Stomach (tissue), 9 donors: ENCODE data around the gene DDHD1. TPM values are rescaled to one million over a fixed set of nuclear protein-coding genes. Genes with fewer than 3 reads are reported as not detected.

Source experiments
- DNase-seq, 2 donors: peaks; one replicate each; pipeline versions ENCODE4 v3.0.0 to v3.0.0-alpha.2; 2013 to 2019
- H3K27ac ChIP-seq, 5 donors: fragments of 200-600 bp in 4 of 5; sonication (generic) in 4 of 5; one replicate each; pipeline ENCODE4 v1.5.1; 2013 to 2019; ENCODE audit warnings: mild to moderate bottlenecking in 1 of 5, moderate library complexity in 1 of 5
- H3K27me3 ChIP-seq, 3 donors: fragments of 200-600 bp; sonication (generic); one replicate each; pipeline ENCODE4 v1.5.1; 2017 to 2019; ENCODE audit warnings: mixed run types in 1 of 3
- H3K36me3 ChIP-seq, 4 donors: fragments of 200-600 bp; sonication (generic); 1 replicate in 3 of 4; 2 replicates in 1 of 4; pipeline ENCODE4 v1.5.1; 2016 to 2019
- H3K4me1 ChIP-seq, 4 donors: fragments of 200-600 bp; sonication (generic); one replicate each; pipeline ENCODE4 v1.5.1; 2016 to 2019
- H3K4me3 ChIP-seq, 4 donors: fragments of 200-600 bp; sonication (generic) in 3 of 4; one replicate each; pipeline ENCODE4 v1.5.1; 2016 to 2019; ENCODE audit warnings: mild to moderate bottlenecking in 1 of 4
- H3K9me3 ChIP-seq, 4 donors: fragments of 200-600 bp; sonication (generic); one replicate each; pipeline ENCODE4 v1.5.1; 2016 to 2019
- CTCF ChIP-seq, 7 experiments: fragments of 450-650 bp in 4 of 7; fragments of 200-600 bp in 3 of 7; sonication (generic) in 3 of 7; IDR thresholded peaks; one replicate each; pipeline ENCODE4 v1.5.1; 2016 to 2019; ENCODE audit warnings: antibody characterized with exemption in 7 of 7, control low read depth in 2 of 7, mild to moderate bottlenecking in 1 of 7
- EP300 ChIP-seq: sonication (generic); formaldehyde crosslinking; IDR thresholded peaks from one replicate; pipeline ENCODE4 v1.6.1; 2017; ENCODE audit warnings: antibody characterized with exemption
- POLR2A ChIP-seq, 4 donors: fragments of 450-650 bp; IDR thresholded peaks; one replicate each; pipeline ENCODE4 v1.6.1; 2016; ENCODE audit warnings: antibody characterized with exemption in 4 of 4, control low read depth in 2 of 4, mild to moderate bottlenecking in 1 of 4, moderate library complexity in 1 of 4
- POLR2AphosphoS5 ChIP-seq, 3 donors: sonication (generic); formaldehyde crosslinking; IDR thresholded peaks; one replicate each; pipeline ENCODE4 v1.6.1; 2016; ENCODE audit warnings: antibody characterized with exemption in 3 of 3
- WGBS, 5 donors: extraction: QIAGEN DNeasy Blood & Tissue Kit in 3 of 5; methylation state at CpG; one replicate each; pipeline versions ENCODE4 v1.1.5 to v1.1.7; 2013 to 2018; 5-methylcytosine and 5-hydroxymethylcytosine counted together
- intact Hi-C: fragments of 100-400 bp; cut with DNase I; formaldehyde crosslinking; loops from one replicate; pipeline ENCODE4 v1.15.1; 2023; ENCODE audit warnings: low total_unique reads
- polyA plus RNA-seq, 3 donors: library from polyadenylated mRNA; stranded (reverse); fragments of 200-250 nt; gene quantifications; one replicate each; pipeline ENCODE4 v1.2.3, GENCODE V29; 2013
- total RNA-seq, 5 donors: library from RNA; depleted of rRNA; stranded (reverse); fragments of >200 nt; gene quantifications; one replicate each; pipeline versions ENCODE4 v1.1.0 to v1.2.3, GENCODE V29; 2014 to 2016
- donor health status: healthy with polysubstance abuse.
- donor health status: Bipolar disorder and iron deficiency.
- donor health status: healthy.

The DDHD1 gene
- total and polyA plus RNA-seq, 8 donors = 2.1 to 50.7 (median 11.0) TPM

DNA sequence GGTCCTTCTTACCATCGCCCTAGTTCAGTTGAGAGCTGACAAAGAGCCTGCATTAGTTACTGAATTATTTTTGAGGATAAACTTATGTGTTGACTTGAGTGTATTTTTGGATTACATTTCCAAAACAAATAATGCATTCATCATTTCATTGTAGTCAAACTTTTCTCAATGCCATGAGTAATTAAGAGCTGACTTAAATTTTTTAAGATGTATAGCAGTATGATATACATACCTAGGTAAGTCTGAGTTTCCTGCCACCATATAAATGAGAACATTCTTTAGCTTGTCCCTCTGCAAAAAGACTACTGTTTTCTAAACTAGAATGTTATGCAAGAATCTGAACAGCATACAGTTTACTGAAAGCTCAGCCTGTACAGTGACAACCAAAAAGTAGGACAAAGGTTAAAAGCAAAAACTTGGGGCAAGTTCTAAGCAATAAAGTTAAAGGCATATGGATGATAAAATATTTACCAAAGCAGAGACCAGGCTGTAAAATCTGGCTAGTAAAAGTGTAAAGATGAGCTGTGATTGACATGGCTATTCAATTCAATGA is 120.2 kb downstream of the DDHD1 start:
- WGBS, 5 donors = 64 to 89% (median 77%) methylated on average over 1 of the region's 1 CpG
- Histone ChIP-seq H3K27ac (peak overlapping the region in 3 of 5 donors; percentile 17 to 47 (median 41)), H3K9me3 (no peaks in the 10 kb centered on the region), H3K27me3 (no peaks in the 10 kb centered on the region), H3K4me3 (no peak overlapping the region), H3K4me1 (peaks cover 0 to 31% (median 12%) of the 10 kb centered on the region in 4 donors), H3K36me3 (peaks cover 0 to 12% (median 0%) of the 10 kb centered on the region in 4 donors)
- DNase-seq = no peak
- intact Hi-C loops = no loop called here
- no peak for TF ChIP-seq EP300
- TF ChIP-seq POLR2A (IDR thresholded peaks at IDR 0.05) = no peak
- TF ChIP-seq POLR2AphosphoS5 (IDR thresholded peaks at IDR 0.05) = no peak
- TF ChIP-seq CTCF (IDR thresholded peaks at IDR 0.05) = no peak

DNA sequence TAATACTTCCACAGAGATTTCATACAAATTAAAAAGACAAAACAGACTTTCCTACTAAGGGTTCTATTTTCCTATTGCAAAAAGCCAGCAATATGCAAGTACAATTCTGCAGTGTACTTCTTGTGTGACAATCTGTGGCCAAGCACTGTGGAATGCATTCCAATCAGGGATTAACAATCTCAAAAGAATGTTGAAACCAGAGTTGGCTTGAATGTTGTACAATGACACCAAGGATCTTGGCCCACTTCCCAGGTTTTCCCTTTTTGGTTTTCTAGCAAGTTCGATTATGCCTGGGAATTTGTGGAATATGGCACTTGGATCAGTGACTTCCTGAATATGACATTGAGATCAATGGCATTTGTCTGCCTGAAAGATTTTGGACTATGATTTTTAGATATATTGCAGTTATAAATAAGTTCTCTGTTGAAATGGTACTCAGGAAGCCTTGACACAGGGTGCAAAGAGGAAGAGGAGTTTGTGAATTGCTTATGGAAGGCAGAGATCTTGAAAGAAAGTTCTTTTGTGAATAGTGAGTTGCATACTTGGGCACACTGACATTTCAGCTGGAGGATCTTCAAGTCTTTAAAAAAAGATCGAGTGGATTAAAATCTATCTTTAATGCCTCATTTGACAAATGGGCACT is 120.8 kb downstream of the DDHD1 start:
- H3K4me1 ChIP-seq = peaks cover 0 to 31% (median 12%) of the 10 kb centered on the region in 4 donors
- H3K27me3 ChIP-seq = no peaks in the 10 kb centered on the region
- intact Hi-C loops = no loop called here
- no peak for TF ChIP-seq POLR2A (IDR thresholded peaks at IDR 0.05)
- TF ChIP-seq CTCF (IDR thresholded peaks at IDR 0.05) = no peak
- peak in 2 of 3 donors; percentile 11 to 59 for TF ChIP-seq POLR2AphosphoS5 (IDR thresholded peaks at IDR 0.05)
- no peak for TF ChIP-seq EP300
- peak in 1 of 2 donors; percentile 63 for DNase-seq
- H3K4me3 ChIP-seq = no peak overlapping the region
- no peaks in the 10 kb centered on the region for H3K9me3 ChIP-seq
- WGBS, 5 donors = 37 to 45% (median 42%) methylated on average over 2 of the region's 2 CpGs
- H3K36me3 ChIP-seq = peaks cover 0 to 6% (median 0%) of the 10 kb centered on the region in 4 donors
- H3K27ac ChIP-seq = peak overlapping the region in 3 of 5 donors; percentile 17 to 47 (median 41)

GRCh38 chr14:53027562-53027961 is 125.6 kb downstream of the DDHD1 start:
- peaks cover 0 to 11% (median 5%) of the 10 kb centered on the region in 4 donors for H3K4me1 ChIP-seq
- no peak overlapping the region for H3K27ac ChIP-seq
- H3K9me3 ChIP-seq = no peaks in the 10 kb centered on the region
- intact Hi-C loops = no loop called here
- no peak overlapping the region for H3K4me3 ChIP-seq
- DNase-seq = no peak
- WGBS, 5 donors = 68 to 84% (median 74%) methylated on average over 3 of the region's 3 CpGs
- TF ChIP-seq CTCF (IDR thresholded peaks at IDR 0.05) (no peak), POLR2A (IDR thresholded peaks at IDR 0.05) (no peak), EP300 (no peak), POLR2AphosphoS5 (IDR thresholded peaks at IDR 0.05) (no peak)
- H3K27me3 ChIP-seq = no peaks in the 10 kb centered on the region
- H3K36me3 ChIP-seq = no peaks in the 10 kb centered on the region

DNA sequence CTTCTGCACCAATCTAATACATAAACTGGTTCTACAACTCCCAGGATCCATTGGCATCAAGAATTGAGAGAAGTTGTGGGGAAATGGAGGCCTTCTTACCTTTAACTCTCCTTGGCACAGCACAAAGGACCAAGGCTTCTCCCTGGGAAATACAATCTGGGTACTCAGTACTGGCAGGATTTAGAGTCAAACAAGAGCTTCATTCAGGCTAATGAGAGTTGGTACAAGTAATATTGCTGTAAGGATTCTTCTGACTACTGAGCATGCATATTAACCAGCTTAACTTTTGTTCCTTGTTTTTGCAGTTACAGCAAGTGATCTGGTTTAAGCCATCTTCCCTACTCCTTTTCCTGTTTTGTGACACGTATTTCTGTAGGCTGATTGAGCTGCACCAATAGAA is 126.1 kb downstream of the DDHD1 start:
- intact Hi-C loops = no loop called here
- TF ChIP-seq EP300 (no peak), POLR2AphosphoS5 (IDR thresholded peaks at IDR 0.05) (no peak)
- Histone ChIP-seq H3K9me3 (no peaks in the 10 kb centered on the region), H3K27ac (no peak overlapping the region), H3K4me3 (no peak overlapping the region), H3K36me3 (no peaks in the 10 kb centered on the region), H3K27me3 (no peaks in the 10 kb centered on the region), H3K4me1 (peaks cover 0 to 6% (median 3%) of the 10 kb centered on the region in 4 donors)
- 0 to 41% (median 25%) methylated on average over 1 of the region's 1 CpG for whole genome bisulfite sequencing, 5 donors
- DNase-seq = no peak

DNA sequence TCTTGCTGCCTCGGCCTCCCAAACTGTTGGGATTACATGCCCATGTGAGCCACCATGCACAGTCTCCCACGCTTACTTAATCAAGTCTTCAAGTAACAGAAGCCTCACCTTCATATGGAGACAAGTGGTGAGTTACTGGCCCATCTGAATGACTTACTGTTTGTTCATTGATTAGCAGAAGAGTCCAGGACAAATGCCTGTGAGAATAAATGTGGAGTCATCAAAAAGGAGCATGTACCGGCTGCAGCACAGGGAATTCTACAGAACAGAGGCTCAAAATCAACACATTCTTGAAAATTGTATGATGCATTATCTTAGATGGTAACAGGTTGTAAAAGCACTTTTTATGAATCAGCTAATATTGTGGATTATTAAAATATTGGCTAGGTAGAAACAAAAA is 129.8 kb downstream of the DDHD1 start:
- Histone ChIP-seq H3K27ac (no peak overlapping the region), H3K27me3 (no peaks in the 10 kb centered on the region), H3K4me1 (peaks cover 0 to 7% (median 0%) of the 10 kb centered on the region in 4 donors), H3K4me3 (no peak overlapping the region), H3K9me3 (no peaks in the 10 kb centered on the region), H3K36me3 (no peaks in the 10 kb centered on the region)
- no peak for DNase-seq
- 85 to 98% (median 93%) methylated on average over 3 of the region's 3 CpGs for WGBS, 5 donors
- intact Hi-C loops = no loop called here
- TF ChIP-seq EP300 (no peak), CTCF (IDR thresholded peaks at IDR 0.05) (no peak), POLR2AphosphoS5 (IDR thresholded peaks at IDR 0.05) (no peak), POLR2A (IDR thresholded peaks at IDR 0.05) (no peak)
